Esophagus muscularis mucosa (tissue), 4 donors: Measurements from ENCODE around the gene CEP57L1. TPM values are rescaled to one million over a fixed set of nuclear protein-coding genes. Genes with fewer than 3 reads are reported as not detected.
A peak's percentile ranks its signal among the peaks of the same experiment; 100 is the strongest.

Experiments
- DNase-seq: peaks from one replicate; pipeline ENCODE4 v3.0.0-alpha.2; 2017; ENCODE audit errors: extremely low spot score
- H3K27ac ChIP-seq, 4 donors: fragments of 200-600 bp; sonication (generic); replicated peaks in 1 of 4; 1 replicate in 3 of 4; 2 replicates in 1 of 4; pipeline ENCODE4 v1.5.1; 2016 to 2019; ENCODE audit warnings: mild to moderate bottlenecking in 1 of 4
- H3K27me3 ChIP-seq, 4 donors: fragments of 200-600 bp; sonication (generic); one replicate each; pipeline versions ENCODE4 v1.5.1 to v1.6.0; 2016 to 2019
- H3K36me3 ChIP-seq, 4 donors: fragments of 200-600 bp; sonication (generic); one replicate each; pipeline ENCODE4 v1.5.1; 2016 to 2019
- H3K4me1 ChIP-seq, 4 donors: fragments of 200-600 bp; sonication (generic); one replicate each; pipeline ENCODE4 v1.5.1; 2016 to 2019
- H3K4me3 ChIP-seq, 4 donors: fragments of 200-600 bp; sonication (generic); 1 replicate in 2 of 4; 2 replicates in 2 of 4; pipeline ENCODE4 v1.5.1; 2016 to 2019; ENCODE audit warnings: mild to moderate bottlenecking in 4 of 4, moderate library complexity in 1 of 4
- H3K9me3 ChIP-seq, 4 donors: fragments of 200-600 bp; sonication (generic); 1 replicate in 3 of 4; 2 replicates in 1 of 4; pipeline ENCODE4 v1.5.1; 2016 to 2019
- CTCF ChIP-seq, 3 experiments: fragments of 200-600 bp in 2 of 3; fragments of 450-650 bp in 1 of 3; sonication (generic) in 2 of 3; IDR thresholded peaks; one replicate each; pipeline ENCODE4 v1.5.1; 2017 to 2019; ENCODE audit warnings: antibody characterized with exemption in 3 of 3, mild to moderate bottlenecking in 2 of 3, moderate library complexity in 1 of 3
- EP300 ChIP-seq: sonication (generic); formaldehyde crosslinking; IDR thresholded peaks from one replicate; pipeline ENCODE4 v1.6.1; 2017; ENCODE audit warnings: antibody characterized with exemption
- POLR2A ChIP-seq: fragments of 450-650 bp; IDR thresholded peaks from one replicate; pipeline ENCODE4 v1.6.1; 2017; ENCODE audit warnings: antibody characterized with exemption, moderate library complexity, mild to moderate bottlenecking, low read depth
- POLR2AphosphoS5 ChIP-seq, 2 donors: sonication (generic); formaldehyde crosslinking; IDR thresholded peaks; one replicate each; pipeline ENCODE4 v1.6.1; 2017; ENCODE audit warnings: antibody characterized with exemption in 2 of 2
- WGBS: methylation state at CpG from one replicate; pipeline ENCODE4 v1.1.5; 2018; 5-methylcytosine and 5-hydroxymethylcytosine counted together
- intact Hi-C: fragments of 100-400 bp; cut with DNase I; formaldehyde crosslinking; loops from one replicate; pipeline ENCODE4 v1.15.1; 2023
- total RNA-seq, 4 donors: library from RNA; depleted of rRNA; stranded (reverse); fragments of >200 nt; gene quantifications; one replicate each; pipeline versions ENCODE4 v1.1.0 to v1.2.1, GENCODE V29; 2016

Gene CEP57L1
- total RNA-seq, 4 donors from 2014 or later = 11.9 to 19.9 (median 13.9) TPM

DNA sequence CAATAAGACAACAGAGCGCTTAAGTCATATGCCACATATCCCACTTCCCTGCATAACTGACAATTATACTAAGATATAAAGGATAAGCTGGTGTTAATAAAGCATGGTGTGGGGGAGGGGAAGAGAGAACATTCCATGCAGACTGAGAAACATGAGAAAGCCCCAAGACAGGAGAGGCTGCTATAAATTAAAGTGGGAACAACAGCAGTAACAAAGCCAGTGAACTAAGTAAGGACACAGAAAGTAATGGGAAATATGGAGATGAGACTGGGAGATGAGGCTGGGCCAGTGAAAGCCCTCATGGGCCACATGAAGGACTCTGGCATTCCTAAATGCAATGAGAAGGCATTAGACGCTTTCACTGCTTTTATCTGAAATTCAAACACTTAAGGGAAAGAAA, 42.0 kb upstream of the CEP57L1 start:
- intact Hi-C loops = no loop called here
- H3K4me3 ChIP-seq = no peak overlapping the region
- H3K27ac ChIP-seq = no peak overlapping the region
- H3K27me3 ChIP-seq = no peaks in the 10 kb centered on the region
- H3K4me1 ChIP-seq = peaks cover 42 to 79% (median 58%) of the 10 kb centered on the region in 4 donors
- no peak for DNase-seq
- H3K9me3 ChIP-seq = no peaks in the 10 kb centered on the region
- 94% methylated on average over 2 of the region's 2 CpGs for WGBS
- TF ChIP-seq EP300 (no peak), POLR2AphosphoS5 (IDR thresholded peaks at IDR 0.05) (no peak), CTCF (IDR thresholded peaks at IDR 0.05) (no peak), POLR2A (no peak)
- no peaks in the 10 kb centered on the region for H3K36me3 ChIP-seq

GRCh38 chr6:109055771-109056235, 39.5 kb upstream of the CEP57L1 start:
- no peaks in the 10 kb centered on the region for H3K9me3 ChIP-seq
- WGBS = 81% methylated on average over 1 of the region's 1 CpG
- H3K4me1 ChIP-seq = peaks cover 54 to 90% (median 73%) of the 10 kb centered on the region in 4 donors
- no peak for DNase-seq
- TF ChIP-seq POLR2AphosphoS5 (IDR thresholded peaks at IDR 0.05) (no peak), POLR2A (no peak), EP300 (no peak), CTCF (IDR thresholded peaks at IDR 0.05) (no peak)
- no peaks in the 10 kb centered on the region for H3K36me3 ChIP-seq
- H3K27ac ChIP-seq = peak overlapping the region in 3 of 4 donors; percentile 17 to 53 (median 25)
- H3K27me3 ChIP-seq = no peaks in the 10 kb centered on the region
- intact Hi-C loops = loop anchor here (5.0 kb wide), 1 partner anchor 44 kb away; no protein-coding TSS in a partner anchor
- no peak overlapping the region for H3K4me3 ChIP-seq

DNA sequence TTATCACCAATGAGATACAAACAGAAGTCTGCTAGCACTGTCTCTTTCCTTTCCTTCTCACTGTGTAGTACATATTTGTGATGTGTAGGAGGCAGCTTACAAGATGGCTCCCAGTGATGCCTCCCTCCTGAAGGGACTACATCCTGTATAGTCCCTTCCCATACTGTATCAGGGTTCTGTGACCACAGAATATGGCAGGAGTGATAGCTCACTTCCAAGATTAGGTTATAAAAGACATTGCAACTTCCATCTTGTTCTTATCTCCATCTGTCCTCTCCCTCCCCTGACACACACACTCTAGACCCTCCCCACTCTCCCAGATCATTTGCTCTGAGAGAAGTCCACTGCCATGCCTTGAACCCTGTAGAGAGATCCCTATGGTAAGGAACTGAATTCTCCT, 38.6 kb upstream of the CEP57L1 start:
- TF ChIP-seq EP300 (no peak), POLR2A (no peak), CTCF (IDR thresholded peaks at IDR 0.05) (no peak), POLR2AphosphoS5 (IDR thresholded peaks at IDR 0.05) (no peak)
- no peak overlapping the region for H3K4me3 ChIP-seq
- no peaks in the 10 kb centered on the region for H3K36me3 ChIP-seq
- peak overlapping the region in 1 of 4 donors; percentile 17 for H3K27ac ChIP-seq
- no peak for DNase-seq
- intact Hi-C loops = loop anchor here (5.0 kb wide), 1 partner anchor 44 kb away; no protein-coding TSS in a partner anchor
- peaks cover 54 to 91% (median 76%) of the 10 kb centered on the region in 4 donors for H3K4me1 ChIP-seq
- no peaks in the 10 kb centered on the region for H3K9me3 ChIP-seq
- no peaks in the 10 kb centered on the region for H3K27me3 ChIP-seq

- H3K27me3 ChIP-seq = no peaks in the 10 kb centered on the region
- peak overlapping the region; percentile 54 to 69 (median 65) for H3K27ac ChIP-seq
- H3K4me3 ChIP-seq = no peak overlapping the region
- 38% methylated on average over 2 of the region's 2 CpGs for WGBS
- H3K4me1 ChIP-seq = peaks cover 47 to 90% (median 78%) of the 10 kb centered on the region in 4 donors
- no peaks in the 10 kb centered on the region for H3K36me3 ChIP-seq
- no peaks in the 10 kb centered on the region for H3K9me3 ChIP-seq
- intact Hi-C loops = loop anchor here (5.0 kb wide), 1 partner anchor 46 kb away; no protein-coding TSS in a partner anchor
- TF ChIP-seq CTCF (IDR thresholded peaks at IDR 0.05) (no peak), POLR2A (no peak), EP300 (no peak), POLR2AphosphoS5 (IDR thresholded peaks at IDR 0.05) (no peak)
- no peak for DNase-seq
Measured at GRCh38 chr6:109058620-109059019, 36.7 kb upstream of the CEP57L1 start.

DNA sequence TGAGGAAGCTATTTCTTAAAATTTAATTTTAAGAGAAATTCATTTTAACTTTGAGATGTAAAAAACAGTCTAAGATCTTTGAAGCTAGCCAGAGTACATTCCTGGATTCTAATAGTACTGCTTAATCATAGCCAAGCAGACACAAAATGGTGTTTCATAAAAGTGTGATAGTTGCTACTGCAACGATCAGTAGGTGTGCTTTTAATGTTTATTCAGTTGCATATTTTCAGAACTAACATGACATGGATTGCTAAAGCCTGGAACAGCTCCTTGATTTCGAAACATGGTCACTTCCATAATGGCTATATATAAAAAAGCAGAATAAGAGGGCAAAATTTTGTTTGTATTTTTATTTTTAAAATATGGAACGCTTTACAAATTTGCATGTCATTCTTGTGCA, 36.2 kb upstream of the CEP57L1 start:
- intact Hi-C loops = loop anchor here (5.0 kb wide), 1 partner anchor 47 kb away; no protein-coding TSS in a partner anchor
- H3K9me3 ChIP-seq = no peaks in the 10 kb centered on the region
- H3K27ac ChIP-seq = peak overlapping the region; percentile 54 to 69 (median 65)
- no peaks in the 10 kb centered on the region for H3K27me3 ChIP-seq
- no peaks in the 10 kb centered on the region for H3K36me3 ChIP-seq
- H3K4me3 ChIP-seq = peak overlapping the region in 1 of 4 donors; percentile 3
- peak in 1 of 2 donors; percentile 60 for TF ChIP-seq POLR2AphosphoS5 (IDR thresholded peaks at IDR 0.05)
- TF ChIP-seq CTCF (IDR thresholded peaks at IDR 0.05) = no peak
- H3K4me1 ChIP-seq = peaks cover 44 to 92% (median 80%) of the 10 kb centered on the region in 4 donors
- DNase-seq = no peak
- 39% methylated on average over 3 of the region's 3 CpGs for WGBS
